ENCODE results near the gene KRTAP2-1. TPM values are rescaled to one million over a fixed set of nuclear protein-coding genes. Genes with fewer than 3 reads are reported as not detected.

KRTAP2-1 gene
- total and polyA plus RNA-seq, 2 of the 8 experiments (the other 6 are each of a cell fraction or from before 2014, with no cell fraction given) = not detected

GRCh38 chr17:41069031-41069430 lies 21.9 kb upstream of the KRTAP2-1 start:
- no peak overlapping the region for H4K5ac ChIP-seq (ENCODE audit: insufficient read length, low read depth, low read length)
- no peak overlapping the region for H3K4me3 ChIP-seq (ENCODE audit: extremely low read depth in 1 of 4, insufficient read depth in 2 of 4, low read depth in 3 of 4, low read length in 4 of 4)
- no peak overlapping the region for H2AFZ ChIP-seq (ENCODE audit: low read length)
- no peak overlapping the region for H2BK5ac ChIP-seq (ENCODE audit: low read depth, low read length)
- no peak overlapping the region for H4K8ac ChIP-seq (ENCODE audit: extremely low read depth, insufficient read depth, low read length)
- H4K91ac ChIP-seq (replicated peaks; ENCODE audit: insufficient read length, low read length) = no peak overlapping the region
- no peak overlapping the region for H3K23ac ChIP-seq (ENCODE audit: insufficient read length)
- no peak overlapping the region for H3K18ac ChIP-seq (ENCODE audit: extremely low read depth, low read length)
- H3K9me3 ChIP-seq (ENCODE audit: insufficient read depth in 2 of 2, low read depth in 1 of 2, low read length in 1 of 2) = no peaks in the 10 kb centered on the region
- POLR2A ChIA-PET (ENCODE audit: partially characterized antibody) = no interaction called here
- no peaks in the 10 kb centered on the region for H3K36me3 ChIP-seq (ENCODE audit: control insufficient read depth in 2 of 4, insufficient read depth in 4 of 4, low read length in 3 of 4)
- FAIRE-seq (no peak), DNase-seq (ENCODE audit: low read depth in 1 of 2, low spot score in 2 of 2) (no peak)
- H3K27me3 ChIP-seq (replicated peaks in 1 of 4; ENCODE audit: control insufficient read depth in 3 of 4, extremely low read depth in 1 of 4, insufficient read depth in 3 of 4, low read length in 3 of 4) = no peaks in the 10 kb centered on the region
- no peak overlapping the region for H3K56ac ChIP-seq (replicated peaks; ENCODE audit: insufficient read length, low read depth, low read length)
- no peaks in the 10 kb centered on the region for H3K79me1 ChIP-seq (ENCODE audit: low read depth, low read length)
- 82% methylated on average over 3 of the region's 3 CpGs; no CpG with 5 or more reads in 1 of the 2 experiments for WGBS, 2 experiments (ENCODE audit: extremely low coverage in 1 of 2, insufficient coverage in 1 of 2, insufficient read length in 1 of 2, insufficient replicate concordance in 2 of 2, low coverage in 1 of 2, low lambda C conversion rate in 2 of 2, missing lambda C conversion rate in 1 of 2)
- no peak overlapping the region for H2BK15ac ChIP-seq (ENCODE audit: low read length)
- CTCF ChIA-PET (ENCODE audit: partially characterized antibody) = no interaction called here
- H3K79me2 ChIP-seq (ENCODE audit: control insufficient read depth in 1 of 2, insufficient read depth in 2 of 2, low read length in 2 of 2) = no peaks in the 10 kb centered on the region
- no peaks in the 10 kb centered on the region for H3K4me1 ChIP-seq (replicated peaks in 1 of 4; ENCODE audit: control insufficient read depth in 3 of 4, insufficient read depth in 4 of 4, low read length in 3 of 4)
- no peak overlapping the region for H2BK120ac ChIP-seq (replicated peaks; ENCODE audit: low read depth, low read length)
- no peak overlapping the region for H3K9ac ChIP-seq (replicated peaks in 1 of 4; ENCODE audit: extremely low read depth in 1 of 4, low read depth in 3 of 4, low read length in 3 of 4)
- H2AK5ac ChIP-seq (ENCODE audit: low read depth, low read length) = no peak overlapping the region
- H2BK12ac ChIP-seq (ENCODE audit: low read depth, low read length) = no peak overlapping the region
- no peaks in the 10 kb centered on the region for H4K20me1 ChIP-seq (replicated peaks in 1 of 2; ENCODE audit: control insufficient read depth in 1 of 2, insufficient read depth in 2 of 2, low read length in 2 of 2)
- H3K4me2 ChIP-seq (ENCODE audit: insufficient read depth in 1 of 2, low read depth in 2 of 2, low read length in 2 of 2) = no peak overlapping the region
- H3K27ac ChIP-seq (ENCODE audit: low read depth, low read length) = no peak overlapping the region
- no peak overlapping the region for H2BK20ac ChIP-seq (ENCODE audit: low read length)
- H3K4ac ChIP-seq (replicated peaks; ENCODE audit: insufficient read length, low read depth, low read length) = no peak overlapping the region
- no peaks in the 10 kb centered on the region for H3K23me2 ChIP-seq (ENCODE audit: low read depth, low read length)
- no peak overlapping the region for H3K14ac ChIP-seq (ENCODE audit: insufficient read length)
- TF ChIP-seq, protein P1, sequence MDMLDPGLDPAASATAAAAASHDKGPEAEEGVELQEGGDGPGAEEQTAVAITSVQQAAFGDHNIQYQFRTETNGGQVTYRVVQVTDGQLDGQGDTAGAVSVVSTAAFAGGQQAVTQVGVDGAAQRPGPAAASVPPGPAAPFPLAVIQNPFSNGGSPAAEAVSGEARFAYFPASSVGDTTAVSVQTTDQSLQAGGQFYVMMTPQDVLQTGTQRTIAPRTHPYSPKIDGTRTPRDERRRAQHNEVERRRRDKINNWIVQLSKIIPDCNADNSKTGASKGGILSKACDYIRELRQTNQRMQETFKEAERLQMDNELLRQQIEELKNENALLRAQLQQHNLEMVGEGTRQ (IDR thresholded peaks at IDR 0.05; ENCODE audit: low read length) = no peak
- TF ChIP-seq POLR2AphosphoS5 (IDR thresholded peaks at IDR 0.05; ENCODE audit: low read depth, low read length) (no peak), NANOG (IDR thresholded peaks at IDR 0.05; ENCODE audit: insufficient read depth, low read depth, low read length, poor library complexity, severe bottlenecking) (no peak), TAF1 (IDR thresholded peaks at IDR 0.05; ENCODE audit: low read depth, low read length) (no peak), E2F6 (IDR thresholded peaks at IDR 0.05) (no peak), ASH2L (IDR thresholded peaks at IDR 0.05; ENCODE audit: low read length) (no peak), EP300 (IDR thresholded peaks at IDR 0.05; ENCODE audit: borderline replicate concordance in 1 of 2, low read depth in 2 of 2, low read length in 2 of 2) (no peak), CREB1 (IDR thresholded peaks at IDR 0.05) (no peak), YY1 (IDR thresholded peaks at IDR 0.05; ENCODE audit: low read depth, low read length) (no peak), SUZ12 (IDR thresholded peaks at IDR 0.05; ENCODE audit: low read length) (no peak), RFX5 (IDR thresholded peaks at IDR 0.05; ENCODE audit: borderline replicate concordance, low read depth, low read length) (no peak), CBX8 (IDR thresholded peaks at IDR 0.05; ENCODE audit: borderline replicate concordance, low read depth, low read length) (no peak), CHD1 (IDR thresholded peaks at IDR 0.05; ENCODE audit: low read depth, low read length) (no peak)

All from H1 (cell line).